Fibroblast of lung (primary cell): ENCODE results near the gene UNG. TPM values are rescaled to one million over a fixed set of nuclear protein-coding genes. Genes with fewer than 3 reads are reported as not detected.

Experiments
- DNase-seq, 2 donors: peaks; one replicate each; pipeline versions ENCODE4 v3.0.0 to v3.0.0-alpha.2; 2010; ENCODE audit warnings: low read depth in 2 of 2
- H2AFZ ChIP-seq: 2 replicates; pipeline ENCODE4 v1.5.1; 2012; ENCODE audit warnings: low read length, control low read depth, inconsistent platforms
- H3K27ac ChIP-seq: 2 replicates; pipeline ENCODE4 v1.5.1; 2011; ENCODE audit warnings: low read length, control low read depth; ENCODE audit not compliant: insufficient read depth
- H3K27me3 ChIP-seq: 2 replicates; pipeline ENCODE4 v1.5.1; 2011; ENCODE audit warnings: mild to moderate bottlenecking, low read length; ENCODE audit not compliant: control insufficient read depth, insufficient read depth
- H3K36me3 ChIP-seq: 2 replicates; pipeline ENCODE4 v1.5.1; 2011; ENCODE audit warnings: low read length; ENCODE audit not compliant: control insufficient read depth, insufficient read depth
- H3K4me1 ChIP-seq: 2 replicates; pipeline ENCODE4 v1.5.1; 2011; ENCODE audit warnings: low read length; ENCODE audit not compliant: control insufficient read depth, insufficient read depth; ENCODE audit errors: extremely low read depth
- H3K4me2 ChIP-seq: 2 replicates; pipeline ENCODE4 v1.5.1; 2011; ENCODE audit warnings: low read length, control low read depth; ENCODE audit not compliant: insufficient read depth; ENCODE audit errors: extremely low read depth
- H3K4me3 ChIP-seq, 4 experiments: fragments of 200-600 bp in 1 of 4; sonication (generic) in 1 of 4; replicated peaks in 1 of 4; 2 replicates each; pipeline ENCODE4 v1.5.1; 2011 to 2016; ENCODE audit warnings: low read length in 4 of 4, low read depth in 3 of 4, mild to moderate bottlenecking in 3 of 4, control low read depth in 2 of 4, inconsistent platforms in 1 of 4, mixed read lengths in 1 of 4; ENCODE audit not compliant: insufficient read depth in 1 of 4; ENCODE audit errors: control extremely low read depth in 1 of 4
- H3K79me2 ChIP-seq: 2 replicates; pipeline ENCODE4 v1.5.1; 2012; ENCODE audit warnings: mild to moderate bottlenecking, low read length, inconsistent platforms; ENCODE audit not compliant: control insufficient read depth, insufficient read depth
- H3K9ac ChIP-seq: 2 replicates; pipeline ENCODE4 v1.5.1; 2011; ENCODE audit warnings: mild to moderate bottlenecking, low read length, control low read depth; ENCODE audit not compliant: insufficient read depth
- H3K9me3 ChIP-seq: 2 replicates; pipeline ENCODE4 v1.5.1; 2012; ENCODE audit warnings: low read depth, low read length; ENCODE audit not compliant: control insufficient read depth, insufficient read depth
- H4K20me1 ChIP-seq: 2 replicates; pipeline ENCODE4 v1.5.1; 2011; ENCODE audit warnings: low read length; ENCODE audit not compliant: control insufficient read depth, insufficient read depth; ENCODE audit errors: extremely low read depth
- CTCF ChIP-seq, 2 donors: IDR thresholded peaks in 1 of 2; conservative IDR thresholded peaks in 1 of 2; 1 replicate in 1 of 2; 2 replicates in 1 of 2; pipeline ENCODE4 v1.5.1; 2011 to 2012; ENCODE audit warnings: low read length in 2 of 2, control low read depth in 1 of 2, inconsistent platforms in 1 of 2, low read depth in 1 of 2, mild to moderate bottlenecking in 1 of 2
- EZH2 ChIP-seq: IDR thresholded peaks from 2 replicates; pipeline ENCODE4 v1.5.1; 2012; ENCODE audit warnings: low read length, control low read depth, mild to moderate bottlenecking; ENCODE audit errors: missing control alignments
- polyA plus RNA-seq, 2 donors: library from polyadenylated mRNA; depleted of rRNA in 1 of 2; stranded (reverse) in 1 of 2; unstranded in 1 of 2; fragments of >200 nt; gene quantifications; 2 replicates each; pipeline ENCODE4 v1.2.1, GENCODE V29; 2011 to 2012; ENCODE audit warnings: missing spikeins in 1 of 2
- total RNA-seq: library from RNA; depleted of rRNA; stranded (reverse); fragments of >200 nt; gene quantifications from 2 replicates; pipeline ENCODE4 v1.2.1, GENCODE V29; 2014

Gene UNG
- total and polyA plus RNA-seq, 2 donors (not counting 1 experiment from before 2014, with no cell fraction given), result 16.0 to 23.5 TPM

- H3K79me2 ChIP-seq, result no peaks in the 10 kb centered on the region
- no peak for DNase-seq
- H3K9me3 ChIP-seq, result no peaks in the 10 kb centered on the region
- peaks cover 7% of the 10 kb centered on the region for H3K4me1 ChIP-seq
- H3K4me3 ChIP-seq, result no peak overlapping the region
- no peaks in the 10 kb centered on the region for H3K27me3 ChIP-seq
- no peak for TF ChIP-seq EZH2
- TF ChIP-seq CTCF (conservative IDR thresholded peaks at IDR 0.05 in 1 of 2, IDR thresholded peaks at IDR 0.05 in 1 of 2; ENCODE audit: low read depth in 1 of 2, low read length in 2 of 2), result no peak
- H3K9ac ChIP-seq, result no peak overlapping the region
- no peaks in the 10 kb centered on the region for H3K36me3 ChIP-seq
- no peak overlapping the region for H2AFZ ChIP-seq
- no peak overlapping the region for H3K27ac ChIP-seq
- H4K20me1 ChIP-seq, result no peaks in the 10 kb centered on the region
- H3K4me2 ChIP-seq, result no peak overlapping the region
Observed at GRCh38 chr12:109113661-109114321, 16.4 kb downstream of the UNG start.

GRCh38 chr12:109114644-109115043 lies 17.2 kb downstream of the UNG start:
- TF ChIP-seq CTCF (conservative IDR thresholded peaks at IDR 0.05 in 1 of 2, IDR thresholded peaks at IDR 0.05 in 1 of 2; ENCODE audit: low read depth in 1 of 2, low read length in 2 of 2) (no peak), EZH2 (no peak)
- Histone ChIP-seq H3K9ac (no peak overlapping the region), H3K4me2 (no peak overlapping the region), H3K79me2 (no peaks in the 10 kb centered on the region), H4K20me1 (no peaks in the 10 kb centered on the region), H3K4me1 (peaks cover 7% of the 10 kb centered on the region), H2AFZ (no peak overlapping the region), H3K27ac (no peak overlapping the region), H3K27me3 (no peaks in the 10 kb centered on the region), H3K4me3 (no peak overlapping the region), H3K36me3 (no peaks in the 10 kb centered on the region), H3K9me3 (no peaks in the 10 kb centered on the region)
- no peak for DNase-seq

GRCh38 chr12:109115404-109115757 lies 18.0 kb downstream of the UNG start:
- Histone ChIP-seq H3K4me1 (peaks cover 5% of the 10 kb centered on the region), H2AFZ (no peak overlapping the region), H3K4me2 (no peak overlapping the region), H3K4me3 (no peak overlapping the region), H3K9ac (no peak overlapping the region), H3K9me3 (no peaks in the 10 kb centered on the region), H3K27me3 (no peaks in the 10 kb centered on the region), H4K20me1 (no peaks in the 10 kb centered on the region), H3K79me2 (no peaks in the 10 kb centered on the region), H3K36me3 (no peaks in the 10 kb centered on the region), H3K27ac (no peak overlapping the region)
- TF ChIP-seq CTCF (conservative IDR thresholded peaks at IDR 0.05 in 1 of 2, IDR thresholded peaks at IDR 0.05 in 1 of 2; ENCODE audit: low read depth in 1 of 2, low read length in 2 of 2) (no peak), EZH2 (no peak)
- no peak for DNase-seq
